K562 (cell line): ENCODE results near the gene ISYNA1. TPM values are rescaled to one million over a fixed set of nuclear protein-coding genes. Genes with fewer than 3 reads are reported as not detected.

ENCODE experiments used
- HNRNPK ChIP-seq: fragments of 200-400 bp; formaldehyde crosslinking; IDR thresholded peaks from one replicate; pipeline ENCODE4 v1.6.1; 2018; ENCODE audit warnings: mild to moderate bottlenecking, low read depth, low read length; ENCODE audit not compliant: poor library complexity, severe bottlenecking
- HNRNPL ChIP-seq: fragments of 200-400 bp; formaldehyde crosslinking; IDR thresholded peaks from 2 replicates; pipeline ENCODE4 v1.6.1; 2017; ENCODE audit warnings: low read depth, mild to moderate bottlenecking, low read length
- LEF1 ChIP-seq: fragments of 450-650 bp; IDR thresholded peaks from 2 replicates; pipeline ENCODE4 v1.6.1; 2016; ENCODE audit warnings: mild to moderate bottlenecking
- NFIC ChIP-seq: fragments of 450-650 bp; IDR thresholded peaks from 2 replicates; pipeline ENCODE4 v1.6.1; 2017; ENCODE audit warnings: mild to moderate bottlenecking, inconsistent platforms
- PBX2 ChIP-seq, 2 experiments: IDR thresholded peaks in 1 of 2; conservative IDR thresholded peaks in 1 of 2; 2 replicates each; pipeline ENCODE4 v1.6.1; 2016; ENCODE audit warnings: low read depth in 2 of 2, mild to moderate bottlenecking in 1 of 2, missing compliant biosample characterization in 1 of 2, missing genetic modification characterization in 1 of 2, moderate library complexity in 1 of 2
- PHF21A ChIP-seq: fragments of 450-650 bp; IDR thresholded peaks from 2 replicates; pipeline ENCODE4 v1.6.1; 2017; ENCODE audit warnings: low read depth, borderline replicate concordance
- TEAD4 ChIP-seq, 2 experiments: sonication (generic) in 1 of 2; formaldehyde crosslinking in 1 of 2; IDR thresholded peaks; 2 replicates each; pipeline versions ENCODE4 v1.6.1 to v1.8.0; 2012 to 2022; ENCODE audit warnings: borderline replicate concordance in 1 of 2, inconsistent platforms in 1 of 2, low read length in 1 of 2, mild to moderate bottlenecking in 1 of 2, missing genetic modification reagents in 1 of 2
- ZBTB8A ChIP-seq: fragments of 450-650 bp; IDR thresholded peaks from 2 replicates; pipeline ENCODE4 v1.6.1; 2018; ENCODE audit warnings: mild to moderate bottlenecking, moderate library complexity; ENCODE audit not compliant: partially characterized antibody
- ZKSCAN1 ChIP-seq: fragments of 150-350 bp; IDR thresholded peaks from 2 replicates; pipeline ENCODE4 v1.6.1; 2016; ENCODE audit warnings: low read depth, low read length
- ZNF165 ChIP-seq: fragments of 250-450 bp; sonication (Bioruptor Pico); IDR thresholded peaks from 2 replicates; pipeline ENCODE4 v1.4.0; 2020; ENCODE audit warnings: borderline replicate concordance
- ZNF24 ChIP-seq: fragments of 450-650 bp; IDR thresholded peaks from 2 replicates; pipeline ENCODE4 v1.6.1; 2016
- ZNF584 ChIP-seq: fragments of 200-800 bp; sonication (Bioruptor generic); IDR thresholded peaks from 2 replicates; pipeline ENCODE4 v1.6.1; 2016; ENCODE audit warnings: low read depth, mild to moderate bottlenecking, missing genetic modification characterization, missing compliant biosample characterization
- ZNF639 ChIP-seq, 2 experiments: fragments of 200-800 bp in 1 of 2; sonication (Bioruptor generic) in 1 of 2; sonication (generic) in 1 of 2; formaldehyde crosslinking in 1 of 2; IDR thresholded peaks in 1 of 2; conservative IDR thresholded peaks in 1 of 2; 2 replicates each; pipeline versions ENCODE4 v1.5.0 to v1.6.1; 2016 to 2020; ENCODE audit warnings: missing compliant biosample characterization in 1 of 2, missing genetic modification characterization in 1 of 2, missing genetic modification reagents in 1 of 2
- polyA plus RNA-seq, 8 experiments: library from polyadenylated mRNA; depleted of rRNA in 4 of 8; stranded (reverse) in 5 of 8; unstranded in 3 of 8; fragments of >200 nt; fragmentation: Nextera tagmentation in 2 of 8; fragmentation: Illumina TruSeq in 1 of 8; extraction: Ambion mirVana in 2 of 8; extraction: Trizol in 1 of 8; gene quantifications; 2 replicates each; pipeline versions ENCODE4 v1.2.1 to v1.2.3, GENCODE V29; 2011 to 2014; ENCODE audit warnings: inconsistent platforms in 1 of 8, missing spikeins in 1 of 8
- total RNA-seq, 7 experiments: library from RNA; depleted of rRNA in 6 of 7; stranded (reverse); fragments of >200 nt in 6 of 7; fragmentation: Illumina TruSeq in 2 of 7; extraction: Trizol in 2 of 7; gene quantifications; 2 replicates each; pipeline versions ENCODE4 v1.2.1 to v1.2.3, GENCODE V29; 2011 to 2021; ENCODE audit warnings: low replicate concordance in 1 of 7
- TF ChIP-seq, protein P1 (sequence below): fragments of 250-450 bp; sonication (Bioruptor Pico); IDR thresholded peaks from 2 replicates; pipeline ENCODE4 v1.5.0; 2021; ENCODE audit warnings: mild to moderate bottlenecking, moderate library complexity
- TF ChIP-seq, protein P2 (sequence below): fragments of 250-450 bp; sonication (Bioruptor Pico); IDR thresholded peaks from 2 replicates; pipeline ENCODE4 v1.5.0; 2022; ENCODE audit warnings: mild to moderate bottlenecking
- TF ChIP-seq, protein P3 (sequence below): fragments of 450-650 bp; conservative IDR thresholded peaks from 2 replicates; pipeline ENCODE4 v1.6.1; 2016; ENCODE audit warnings: missing genetic modification characterization, low read depth, mild to moderate bottlenecking, missing compliant biosample characterization, moderate library complexity

The ISYNA1 gene
- total and polyA plus RNA-seq, 9 of the 15 experiments (the other 6 are each of a cell fraction or from before 2014, with no cell fraction given) = 21.8 to 460 (median 93.2) TPM

GRCh38 chr19:18416778-18417249 is 21.1 kb downstream of the ISYNA1 start (continued):
- TF ChIP-seq HNRNPK (peak; percentile 52), NFIC (no peak), PBX2 (CRISPR knock-in tag; IDR thresholded peaks at IDR 0.05; ENCODE audit: low read depth) (no peak), PBX2 (tag; conservative IDR thresholded peaks at IDR 0.05; ENCODE audit: low read depth) (no peak), ZKSCAN1 (no peak), LEF1 (no peak; the same call in 1 of the 2 replicates), ZBTB8A (no peak), ZNF639 (CRISPR knock-in tag; conservative IDR thresholded peaks at IDR 0.05 in 1 of 2, IDR thresholded peaks at IDR 0.05 in 1 of 2) (no peak), ZNF24 (no peak), ZNF165 (CRISPR knock-in tag) (no peak), PHF21A (no peak), HNRNPL (no peak; the same call in 1 of the 2 replicates), TEAD4 (IDR thresholded peaks at IDR 0.05; ENCODE audit: low read length) (no peak), TEAD4 (CRISPR knock-in tag; IDR thresholded peaks at IDR 0.05; ENCODE audit: borderline replicate concordance) (no peak), ZNF584 (CRISPR knock-in tag) (0 out of 2 replicates have a peak, but pooled peaks have one; percentile 34)
- TF ChIP-seq, protein P1, sequence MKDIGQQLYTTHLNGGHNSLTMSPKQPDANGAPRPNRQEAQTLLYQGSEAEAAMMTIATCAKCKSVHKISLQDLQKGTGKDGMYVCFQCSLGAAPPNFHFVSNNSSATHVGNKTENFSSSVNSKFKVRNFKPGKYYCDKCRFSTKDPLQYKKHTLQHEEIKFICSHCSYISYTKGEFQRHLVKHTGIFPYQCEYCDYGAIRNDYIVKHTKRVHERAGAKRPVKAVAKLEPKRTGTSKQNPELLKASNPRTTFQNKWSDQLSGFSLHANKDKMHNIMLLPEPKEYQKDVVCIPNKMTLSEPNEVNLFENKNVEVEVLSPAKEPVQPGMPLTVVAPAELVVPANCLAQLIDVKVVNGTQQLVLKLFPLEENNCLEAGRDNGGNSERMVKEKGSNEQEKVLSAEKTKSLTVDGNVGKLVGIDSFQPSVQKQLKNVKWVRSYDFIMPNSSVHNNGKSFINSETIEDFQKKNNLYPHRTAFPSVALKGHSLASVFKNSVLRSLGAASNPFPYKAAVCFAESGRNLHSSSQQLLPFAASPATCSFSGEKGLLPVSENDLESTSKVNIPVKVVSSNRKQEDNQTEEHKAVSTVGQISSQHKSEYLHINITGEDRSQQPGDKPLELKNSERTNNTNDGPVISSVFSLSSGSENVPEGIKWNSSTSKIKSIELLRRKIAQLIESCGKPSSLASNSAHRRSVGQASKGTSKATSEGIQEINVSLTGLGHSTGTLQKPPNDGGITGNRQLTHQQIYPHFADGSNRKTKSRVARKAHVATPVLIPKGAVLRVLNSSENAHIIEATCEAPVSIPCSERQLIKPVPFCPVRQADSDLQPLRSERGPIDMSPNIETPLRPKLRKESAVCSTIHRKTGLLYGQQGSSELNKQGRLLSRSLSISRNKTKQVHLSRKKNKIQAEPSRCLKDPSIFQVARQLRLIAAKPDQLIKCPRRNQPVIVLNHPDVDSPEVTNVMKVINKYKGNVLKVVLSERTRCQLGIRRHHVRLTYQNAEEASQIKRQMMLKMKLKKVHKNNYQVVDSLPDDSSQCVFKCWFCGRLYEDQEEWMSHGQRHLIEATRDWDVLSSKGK (CRISPR knock-in tag) = no peak
- TF ChIP-seq, protein P2, sequence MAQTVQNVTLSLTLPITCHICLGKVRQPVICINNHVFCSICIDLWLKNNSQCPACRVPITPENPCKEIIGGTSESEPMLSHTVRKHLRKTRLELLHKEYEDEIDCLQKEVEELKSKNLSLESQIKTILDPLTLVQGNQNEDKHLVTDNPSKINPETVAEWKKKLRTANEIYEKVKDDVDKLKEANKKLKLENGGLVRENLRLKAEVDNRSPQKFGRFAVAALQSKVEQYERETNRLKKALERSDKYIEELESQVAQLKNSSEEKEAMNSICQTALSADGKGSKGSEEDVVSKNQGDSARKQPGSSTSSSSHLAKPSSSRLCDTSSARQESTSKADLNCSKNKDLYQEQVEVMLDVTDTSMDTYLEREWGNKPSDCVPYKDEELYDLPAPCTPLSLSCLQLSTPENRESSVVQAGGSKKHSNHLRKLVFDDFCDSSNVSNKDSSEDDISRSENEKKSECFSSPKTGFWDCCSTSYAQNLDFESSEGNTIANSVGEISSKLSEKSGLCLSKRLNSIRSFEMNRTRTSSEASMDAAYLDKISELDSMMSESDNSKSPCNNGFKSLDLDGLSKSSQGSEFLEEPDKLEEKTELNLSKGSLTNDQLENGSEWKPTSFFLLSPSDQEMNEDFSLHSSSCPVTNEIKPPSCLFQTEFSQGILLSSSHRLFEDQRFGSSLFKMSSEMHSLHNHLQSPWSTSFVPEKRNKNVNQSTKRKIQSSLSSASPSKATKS (CRISPR knock-in tag) = no peak
- TF ChIP-seq, protein P3, sequence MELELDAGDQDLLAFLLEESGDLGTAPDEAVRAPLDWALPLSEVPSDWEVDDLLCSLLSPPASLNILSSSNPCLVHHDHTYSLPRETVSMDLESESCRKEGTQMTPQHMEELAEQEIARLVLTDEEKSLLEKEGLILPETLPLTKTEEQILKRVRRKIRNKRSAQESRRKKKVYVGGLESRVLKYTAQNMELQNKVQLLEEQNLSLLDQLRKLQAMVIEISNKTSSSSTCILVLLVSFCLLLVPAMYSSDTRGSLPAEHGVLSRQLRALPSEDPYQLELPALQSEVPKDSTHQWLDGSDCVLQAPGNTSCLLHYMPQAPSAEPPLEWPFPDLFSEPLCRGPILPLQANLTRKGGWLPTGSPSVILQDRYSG (tag) = no peak
